Ecto neural progenitor cell (in vitro differentiated cells): ENCODE data around the gene TYSND1.
A peak's percentile ranks its signal among the peaks of the same experiment; 100 is the strongest.
"Not testable (repeated sequence)": the region's sequence is repeated elsewhere in the genome, so short reads cannot be mapped to it uniquely, and the experiment has no call there.

Experiments used
- DNase-seq: peaks from one replicate; pipeline ENCODE4 v3.0.0-alpha.2; 2018; ENCODE audit warnings: low spot score

The TYSND1 gene

DNA sequence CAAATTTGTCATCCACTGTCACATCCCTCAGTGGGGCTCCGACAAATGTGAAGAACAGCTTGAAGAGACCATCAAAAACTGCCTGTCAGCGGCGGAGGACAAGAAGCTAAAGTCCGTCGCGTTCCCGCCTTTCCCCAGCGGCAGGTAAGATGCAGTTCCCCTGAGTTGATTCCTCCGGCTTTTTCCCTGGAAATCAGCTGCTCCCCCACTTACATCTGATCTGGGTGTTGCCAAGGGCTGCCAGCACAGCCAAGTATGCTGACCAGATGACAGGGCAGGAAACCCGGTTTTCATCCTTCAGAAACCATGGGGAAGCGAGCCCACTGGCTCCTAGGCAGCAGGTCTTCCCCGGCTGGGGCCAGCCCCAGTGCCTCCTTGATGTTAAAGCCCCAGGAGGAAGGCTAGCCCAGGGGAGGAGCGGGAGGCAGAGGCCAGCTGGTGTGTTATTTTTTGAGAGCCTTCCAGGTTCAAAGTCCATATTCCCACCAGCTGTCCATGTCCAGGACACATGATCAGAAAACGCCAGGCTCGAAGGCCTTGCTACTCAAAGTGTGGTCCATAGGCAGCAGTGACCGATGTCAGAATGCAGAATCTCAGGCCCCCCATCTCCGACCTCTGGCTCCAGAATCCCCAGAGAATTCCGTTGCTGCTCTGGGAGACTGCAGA is 37.3 kb downstream of the TYSND1 start:
- no peak for DNase-seq

DNA sequence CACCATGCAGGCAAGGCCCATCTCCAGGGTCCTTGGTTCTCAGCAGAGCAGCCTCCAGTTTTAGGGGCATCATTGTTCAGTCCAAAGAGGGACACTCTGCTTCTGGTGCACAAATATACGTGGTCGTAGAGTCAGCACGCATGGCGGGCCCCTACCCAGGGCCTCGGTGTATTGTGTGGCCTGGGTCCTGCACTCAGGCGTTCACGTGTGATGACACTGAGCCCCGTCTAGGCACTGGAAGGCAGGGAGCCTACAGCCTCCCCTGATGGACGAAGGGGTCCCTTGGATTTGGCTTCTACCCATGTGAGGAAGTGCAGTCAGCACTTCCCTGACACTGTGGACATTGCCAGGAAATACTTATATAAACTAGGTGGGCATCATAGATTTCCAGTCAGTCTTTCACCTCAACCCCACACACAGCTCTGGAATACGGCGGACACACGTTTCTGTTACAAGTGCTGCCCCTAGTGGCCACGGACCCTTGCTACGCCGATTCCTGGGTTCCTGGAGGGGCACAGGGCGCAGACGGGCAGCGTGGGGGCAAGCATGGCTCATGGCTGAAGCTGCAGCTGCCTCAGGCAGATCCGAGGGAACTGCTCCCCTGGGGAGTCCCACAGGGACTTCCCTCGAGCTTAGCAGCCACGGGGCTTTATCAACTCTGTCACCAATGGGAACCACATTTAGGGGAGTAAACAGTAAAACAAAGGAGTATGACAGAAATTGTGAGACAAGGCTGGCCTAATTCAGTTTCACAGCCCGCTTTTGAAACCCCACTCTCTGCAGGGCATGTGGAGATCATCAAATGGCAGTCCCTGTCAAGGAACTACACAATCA is 39.3 kb downstream of the TYSND1 start:
- peak; percentile 75 for DNase-seq

- DNase-seq, result no peak
These were observed 44.8 kb downstream of the TYSND1 start for GRCh38 chr10:70101668-70102067.

DNA sequence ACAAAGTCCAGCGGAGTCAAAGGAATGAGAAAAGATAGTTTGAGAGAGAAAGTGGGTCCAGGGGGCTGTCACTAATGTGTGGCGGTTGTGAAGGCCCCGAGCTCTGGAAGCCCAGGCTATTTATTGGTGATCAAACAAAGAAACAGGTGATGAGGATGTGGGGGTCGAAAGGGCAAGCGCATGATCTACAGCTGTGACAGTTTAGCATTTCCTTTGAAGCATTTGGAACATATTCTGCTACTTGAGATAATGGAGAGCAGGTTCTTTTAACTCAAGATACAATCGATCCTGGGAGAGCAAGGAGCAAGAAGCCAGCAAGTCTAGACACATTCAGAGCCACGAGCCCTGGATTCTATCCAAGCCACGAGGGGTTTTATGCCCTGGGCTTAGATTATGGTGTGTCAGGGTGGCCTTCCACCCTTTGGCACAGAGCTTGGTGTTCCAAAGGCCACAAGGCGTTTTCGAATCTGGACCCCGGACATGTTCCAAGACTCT is 45.4 kb downstream of the TYSND1 start:
- not testable (repeated sequence) for DNase-seq

DNA sequence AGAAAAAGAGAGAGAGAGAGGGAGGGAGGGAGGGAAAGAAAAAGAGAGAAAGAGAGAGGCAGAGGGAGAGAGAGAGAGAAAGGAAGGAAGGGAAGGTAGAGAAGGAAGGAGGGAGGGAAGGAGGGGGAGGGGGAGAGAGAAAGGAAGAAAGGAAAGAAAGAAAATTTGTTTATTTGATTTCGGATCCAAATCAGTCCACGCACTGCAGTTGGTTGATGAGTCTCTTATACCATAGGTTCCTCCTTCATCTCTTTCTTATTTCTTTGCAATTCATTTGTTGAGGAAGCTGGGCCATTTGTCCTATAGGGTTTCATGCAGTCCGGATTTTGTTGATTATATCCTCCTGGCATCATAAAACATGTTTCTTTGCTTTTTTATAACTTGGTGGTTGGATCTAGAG is 48.2 kb downstream of the TYSND1 start:
- DNase-seq, result no peak

DNA sequence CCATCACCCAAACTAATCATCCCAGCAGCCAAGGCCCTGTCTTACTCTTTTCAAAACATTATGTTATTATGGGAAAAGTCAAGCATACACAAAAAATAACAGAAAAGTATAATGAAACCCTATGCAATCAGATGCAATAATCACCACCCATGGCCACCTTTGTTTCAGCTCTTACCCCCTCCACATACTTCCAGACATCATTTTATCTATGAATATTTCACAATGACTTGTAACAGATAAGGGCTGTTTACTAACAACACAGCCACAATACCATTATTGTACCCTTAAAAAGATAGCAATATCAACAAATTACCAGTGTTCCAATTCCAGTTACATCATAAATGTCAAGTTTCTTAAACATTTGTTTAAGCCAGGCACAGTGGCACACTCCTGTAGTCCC is 49.0 kb downstream of the TYSND1 start:
- no peak for DNase-seq

DNA sequence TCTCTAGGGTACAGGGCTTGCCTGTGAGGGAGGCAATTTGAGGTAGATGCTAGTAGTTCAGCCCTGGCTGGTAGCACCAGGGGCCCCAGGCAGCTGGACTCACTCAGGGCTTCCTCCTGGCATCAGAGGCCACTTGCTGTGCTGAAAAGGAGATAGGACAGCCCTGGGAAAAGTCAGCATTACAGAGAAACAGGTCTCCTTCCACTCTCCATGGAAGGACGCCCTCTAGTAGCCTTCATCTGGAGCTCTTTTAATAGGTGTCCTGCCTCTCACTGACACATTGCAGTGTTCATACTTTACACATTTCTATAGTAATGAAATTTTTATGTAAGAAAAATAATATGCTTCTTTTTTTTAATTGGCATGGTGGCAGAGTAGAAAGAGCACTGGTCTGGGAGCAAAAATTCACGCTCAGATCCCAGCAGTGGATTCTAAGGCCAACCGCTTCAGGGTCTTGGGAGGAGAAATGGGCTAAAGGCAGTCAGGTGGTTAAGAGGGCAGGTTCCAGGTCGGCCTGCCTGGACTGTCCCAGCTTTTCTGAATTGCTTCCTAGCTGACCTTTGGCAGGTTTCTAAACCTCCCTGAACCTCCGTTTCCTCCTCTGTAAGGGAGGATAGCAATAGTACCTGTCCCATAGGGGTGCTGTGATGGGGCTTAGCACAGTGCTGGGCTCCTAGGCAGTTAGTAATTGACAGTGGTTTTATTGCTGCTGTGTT is 49.6 kb downstream of the TYSND1 start:
- no peak for DNase-seq

- DNase-seq, result no peak
These were observed 50.3 kb downstream of the TYSND1 start for GRCh38 chr10:70096016-70096704.

GRCh38 chr10:70094250-70094649 is 52.2 kb downstream of the TYSND1 start:
- no peak for DNase-seq

- DNase-seq, result no peak
These were observed 53.1 kb downstream of the TYSND1 start for GRCh38 chr10:70093335-70093944.

DNA sequence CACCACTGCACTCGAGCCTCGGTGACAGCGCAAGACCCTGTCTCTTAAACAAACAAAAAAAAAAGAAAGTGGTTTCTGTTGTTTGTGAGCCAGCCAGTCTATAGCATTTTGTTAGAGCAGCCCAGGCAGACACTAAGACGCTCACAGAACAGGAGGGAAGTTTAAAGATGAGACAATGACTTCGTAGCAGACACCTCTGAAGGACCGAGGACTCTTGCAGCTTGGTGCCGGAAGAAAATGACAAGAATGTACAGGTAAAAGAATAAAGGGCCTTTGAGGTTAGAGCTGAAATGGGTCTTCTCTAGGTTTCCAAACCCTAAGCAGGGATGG is 54.1 kb downstream of the TYSND1 start:
- no peak for DNase-seq

DNA sequence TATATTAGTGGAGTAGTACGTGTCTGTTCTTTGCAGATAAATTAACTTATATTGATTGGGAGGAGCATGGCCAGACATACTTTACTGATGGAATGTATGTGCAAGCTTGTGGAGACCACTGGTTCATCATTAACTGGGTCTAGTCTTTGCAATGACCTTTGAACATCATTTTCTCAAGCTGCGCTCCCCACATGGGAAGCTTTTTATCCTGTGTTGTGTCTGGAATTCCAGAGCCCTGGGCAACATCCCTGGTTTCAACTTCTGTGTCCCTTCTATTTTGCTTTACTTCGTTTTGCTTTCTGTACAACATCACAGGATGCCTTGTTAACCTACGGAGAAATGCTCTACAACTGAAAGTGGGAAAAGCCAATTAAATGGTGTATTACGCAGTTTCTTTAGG is 55.5 kb downstream of the TYSND1 start:
- no peak for DNase-seq

- DNase-seq, result no peak
These were observed 56.5 kb downstream of the TYSND1 start for GRCh38 chr10:70090013-70090412.

DNA sequence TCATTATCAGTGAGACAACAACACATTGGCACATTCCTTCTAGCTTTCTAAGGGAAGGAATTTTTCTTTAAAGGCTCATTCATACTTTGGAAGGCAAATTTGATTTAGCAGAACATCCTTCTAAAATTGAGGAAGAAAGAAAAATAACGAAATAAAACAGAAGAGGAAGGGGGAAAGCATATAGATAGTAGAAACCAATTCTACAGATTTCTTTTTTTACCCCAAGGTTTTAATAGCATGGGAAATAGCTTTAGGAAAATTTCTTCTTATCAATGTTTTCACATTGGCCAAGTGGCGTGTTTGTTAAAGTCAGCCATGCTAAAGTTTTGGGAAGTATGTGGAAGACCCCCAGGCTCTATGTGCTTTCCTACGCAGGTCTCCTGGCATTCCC is 58.2 kb downstream of the TYSND1 start:
- DNase-seq, result no peak
